GM12878 (cell line): ENCODE data around the gene RAPGEF6. TPM values are rescaled to one million over a fixed set of nuclear protein-coding genes. Genes with fewer than 3 reads are reported as not detected.

ENCODE experiments used
- ATAC-seq: fragments of 200-7000 bp; cut with Tn5 transposase; 3 replicates; pipeline ENCODE4 v1.9.1; 2020; ENCODE audit warnings: mild to moderate bottlenecking, moderate library complexity
- BruUV-seq: library from RNA; stranded (reverse); fragments of 400-500 nt; replicated peaks from 2 replicates; lab custom pipeline; 2021; lab: Mats Ljungman, UMichigan
- CTCF ChIA-PET: fragments of 300-600 bp; sonication (Branson Sonifier 250); formaldehyde crosslinking; extraction: SDS; loops from one replicate; lab custom pipeline; 2021; ENCODE audit warnings: inconsistent platforms; lab: Yijun Ruan, JAX
- POLR2A ChIA-PET: fragments of 350-600 bp; formaldehyde crosslinking; extraction: SDS; loops from one replicate; lab custom pipeline; 2021; ENCODE audit warnings: inconsistent platforms; lab: Charles Lee
- RAD21 ChIA-PET: fragments of 300-600 bp; sonication (Branson Sonifier 250); formaldehyde crosslinking; loops from one replicate; lab custom pipeline; 2023; ENCODE audit warnings: antibody characterized with exemption; ENCODE audit not compliant: unreplicated experiment; lab: Charles Lee
- SMC1A ChIA-PET: fragments of 300-600 bp; sonication (Branson Sonifier 250); formaldehyde crosslinking; loops from one replicate; lab custom pipeline; 2023; ENCODE audit not compliant: unreplicated experiment, uncharacterized antibody; lab: Charles Lee
- DNase-seq: peaks from one replicate; pipeline ENCODE4 v3.0.0-alpha.2; 2011; ENCODE audit warnings: low read depth, low spot score
- FAIRE-seq: peaks from 3 replicates; lab custom pipeline; 2011; peaks lifted over from hg19 to GRCh38; lab: Jason Lieb, UNC
- H2AFZ ChIP-seq: 2 replicates; pipeline ENCODE4 v1.6.0; 2011; ENCODE audit warnings: low read depth, low read length, control low read depth; ENCODE audit not compliant: control insufficient read depth
- H3K27ac ChIP-seq: 2 replicates; pipeline ENCODE4 v1.5.1; 2011; ENCODE audit warnings: control low read depth; ENCODE audit not compliant: control insufficient read depth, insufficient read depth
- H3K27me3 ChIP-seq, 2 experiments: replicated peaks in 1 of 2; 2 replicates each; pipeline versions ENCODE4 v1.6.0 to v1.6.1; 2011; ENCODE audit warnings: low read length in 1 of 2; ENCODE audit not compliant: control insufficient read depth in 2 of 2, insufficient read depth in 2 of 2
- H3K36me3 ChIP-seq, 2 experiments: 2 replicates each; pipeline ENCODE4 v1.5.1; 2011; ENCODE audit warnings: low read length in 1 of 2; ENCODE audit not compliant: control insufficient read depth in 2 of 2, insufficient read depth in 2 of 2
- H3K4me1 ChIP-seq: 2 replicates; pipeline ENCODE4 v1.6.1; 2011; ENCODE audit warnings: mild to moderate bottlenecking, low read length, moderate library complexity, mixed read lengths; ENCODE audit not compliant: control insufficient read depth, insufficient read depth
- H3K4me2 ChIP-seq: 2 replicates; pipeline ENCODE4 v1.6.0; 2011; ENCODE audit warnings: control low read depth; ENCODE audit not compliant: control insufficient read depth, insufficient read depth
- H3K4me3 ChIP-seq: fragments of 200-600 bp; sonication (generic); 2 replicates; pipeline ENCODE4 v1.5.1; 2016
- H3K79me2 ChIP-seq: 2 replicates; pipeline ENCODE4 v1.6.0; 2011; ENCODE audit warnings: low read length; ENCODE audit not compliant: control insufficient read depth, insufficient read depth
- H3K9ac ChIP-seq: 2 replicates; pipeline ENCODE4 v1.8.0; 2011; ENCODE audit warnings: low read length, control low read depth, mixed read lengths; ENCODE audit not compliant: control insufficient read depth, insufficient read depth
- H3K9me3 ChIP-seq: replicated peaks from 3 replicates; pipeline ENCODE4 v1.5.1; 2011; ENCODE audit warnings: mild to moderate bottlenecking, low read length; ENCODE audit not compliant: control insufficient read depth, insufficient read depth
- H4K20me1 ChIP-seq: 2 replicates; pipeline ENCODE4 v1.6.0; 2011; ENCODE audit not compliant: control insufficient read depth, insufficient read depth
- DPF2 ChIP-seq: fragments of 450-650 bp; IDR thresholded peaks from 2 replicates; pipeline ENCODE4 v1.6.1; 2017; ENCODE audit warnings: mild to moderate bottlenecking
- EED ChIP-seq: sonication (generic); IDR thresholded peaks from 2 replicates; pipeline ENCODE4 v1.6.1; 2016; ENCODE audit warnings: antibody characterized with exemption, low read depth
- ESRRA ChIP-seq: IDR thresholded peaks from 2 replicates; pipeline ENCODE4 v1.6.1; 2012; ENCODE audit warnings: mild to moderate bottlenecking, low read length, improper control_type of control experiment
- ETV6 ChIP-seq, 2 experiments: fragments of 450-650 bp in 1 of 2; IDR thresholded peaks in 1 of 2; conservative IDR thresholded peaks in 1 of 2; 2 replicates each; pipeline ENCODE4 v1.6.1; 2014; ENCODE audit warnings: antibody characterized with exemption in 1 of 2, borderline replicate concordance in 1 of 2, low read depth in 1 of 2, mild to moderate bottlenecking in 1 of 2, moderate library complexity in 1 of 2
- HCFC1 ChIP-seq: fragments of 150-350 bp; IDR thresholded peaks from 2 replicates; pipeline ENCODE4 v1.6.1; 2014; ENCODE audit warnings: low read length
- JUND ChIP-seq: IDR thresholded peaks from 2 replicates; pipeline ENCODE4 v1.6.1; 2012; ENCODE audit warnings: low read depth, mild to moderate bottlenecking, low read length, improper control_type of control experiment, moderate library complexity
- MYB ChIP-seq: fragments of 150-350 bp; IDR thresholded peaks from 2 replicates; pipeline ENCODE4 v1.6.1; 2014; ENCODE audit warnings: mild to moderate bottlenecking, low read depth, low read length, borderline replicate concordance
- NBN ChIP-seq: fragments of 450-650 bp; IDR thresholded peaks from 2 replicates; pipeline ENCODE4 v1.6.1; 2016
- PML ChIP-seq: IDR thresholded peaks from 2 replicates; pipeline ENCODE4 v1.6.1; 2012; ENCODE audit warnings: low read length, inconsistent platforms
- RBBP5 ChIP-seq: fragments of 200-600 bp; sonication (generic); conservative IDR thresholded peaks from 2 replicates; pipeline ENCODE4 v1.6.1; 2016
- RELA ChIP-seq: fragments of 450-650 bp; IDR thresholded peaks from 2 replicates; pipeline ENCODE4 v1.8.0; 2014; ENCODE audit warnings: borderline replicate concordance; ENCODE audit not compliant: partially characterized antibody
- SMAD5 ChIP-seq: IDR thresholded peaks from 2 replicates; pipeline ENCODE4 v1.6.1; 2016; ENCODE audit warnings: antibody characterized with exemption, low read depth
- SP1 ChIP-seq: IDR thresholded peaks from one replicate; pipeline ENCODE4 v1.6.1; 2011; ENCODE audit warnings: low read depth, low read length
- TAF1 ChIP-seq: IDR thresholded peaks from 2 replicates; pipeline ENCODE4 v1.6.1; 2011; ENCODE audit warnings: mild to moderate bottlenecking, low read depth, low read length, borderline replicate concordance
- WGBS: methylation state at CpG from one replicate; pipeline ENCODE4 v1.1.6; 2016; ENCODE audit warnings: low lambda C conversion rate; ENCODE audit not compliant: insufficient replicate concordance, insufficient coverage; ENCODE audit errors: missing lambda C conversion rate; 5-methylcytosine and 5-hydroxymethylcytosine counted together
- in situ Hi-C: fragments of 300-500 bp; cut with MboI; formaldehyde crosslinking; loops from 9 replicates; pipeline ENCODE4 v1.14.3; 2018; ENCODE audit warnings: mixed read lengths
- intact Hi-C: fragments of 100-400 bp; cut with micrococcal nuclease; formaldehyde crosslinking; loops from one replicate; pipeline ENCODE4 v1.14.2; 2022; ENCODE audit not compliant: unreplicated experiment
- polyA plus RNA-seq, 11 experiments: library from polyadenylated mRNA; depleted of rRNA in 4 of 11; unstranded in 6 of 11; stranded (reverse) in 5 of 11; fragments of >200 nt; fragmentation: Nextera tagmentation in 4 of 11; fragmentation: Illumina TruSeq in 1 of 11; extraction: Ambion mirVana in 4 of 11; extraction: Trizol in 1 of 11; gene quantifications; 1 replicate in 1 of 11; 2 replicates in 10 of 11; pipeline versions ENCODE4 v1.2.1 to v1.2.3, GENCODE V29; 2011 to 2016; ENCODE audit warnings: inconsistent platforms in 2 of 11, missing spikeins in 2 of 11, low read depth in 1 of 11
- total RNA-seq, 4 experiments: library from RNA; depleted of rRNA in 3 of 4; stranded (reverse); fragments of >200 nt in 3 of 4; fragmentation: Illumina TruSeq in 1 of 4; extraction: Trizol in 1 of 4; gene quantifications; 2 replicates each; pipeline versions ENCODE4 v1.2.1 to v1.2.3, GENCODE V29; 2013 to 2021
- TF ChIP-seq, protein P1 (sequence below): fragments of 450-650 bp; IDR thresholded peaks from 2 replicates; pipeline ENCODE4 v1.6.1; 2017; ENCODE audit warnings: mild to moderate bottlenecking, moderate library complexity

The RAPGEF6 gene
- total and polyA plus RNA-seq, 10 of the 15 experiments (the other 5 are each of a cell fraction or from before 2014, with no cell fraction given), result 2.9 to 24.0 (median 14.2) TPM

DNA sequence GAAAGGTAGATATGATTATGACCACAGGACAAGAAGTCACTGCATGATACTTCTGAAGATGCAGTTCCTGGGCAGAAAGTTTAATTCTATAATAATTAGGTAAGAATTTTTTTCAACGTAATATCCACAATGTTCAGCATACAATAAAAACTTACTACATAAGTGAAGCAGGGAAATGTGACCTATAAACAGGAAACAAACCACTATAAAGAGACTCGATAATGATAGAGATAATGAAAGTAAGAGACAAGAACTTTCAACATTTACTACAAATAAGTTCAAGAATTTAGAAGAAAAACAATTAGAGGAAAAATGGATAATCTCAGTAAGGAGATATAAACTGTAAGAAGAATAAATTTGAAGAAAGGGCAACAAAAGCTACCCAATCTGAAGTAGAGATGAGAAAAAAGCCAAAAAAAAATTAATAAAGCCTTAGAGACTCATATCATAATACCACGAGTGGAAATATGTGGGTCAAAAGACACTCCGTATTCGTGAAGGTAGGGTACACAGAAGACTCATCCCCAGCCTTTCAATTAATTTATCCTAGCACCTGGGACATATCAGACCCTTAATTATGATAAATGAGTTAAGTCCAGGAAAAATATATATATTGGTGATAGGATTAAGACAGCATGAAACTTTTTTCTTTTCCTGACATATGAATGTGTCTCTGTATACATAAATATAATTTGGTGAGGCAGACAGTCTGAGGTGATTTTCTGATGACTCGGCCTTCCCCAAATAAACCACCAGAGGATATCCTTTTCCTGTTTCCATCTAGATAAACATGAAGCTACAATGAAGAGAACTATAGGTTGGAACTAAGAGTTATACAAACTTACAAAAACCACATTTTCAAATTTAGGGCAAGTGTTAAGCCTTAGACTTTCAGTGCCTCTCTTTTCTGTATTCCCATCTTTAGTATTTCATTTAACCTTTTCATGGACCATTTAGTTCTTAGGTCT lies 120.4 kb downstream of the RAPGEF6 start:
- no peaks in the 10 kb centered on the region for H3K9me3 ChIP-seq
- no TSS peak for BruUV-seq
- H2AFZ ChIP-seq, result no peak overlapping the region
- intact Hi-C loops (no loop called here), in situ Hi-C loops (no loop called here)
- peak overlapping the region; percentile 1; the same call in 1 of the 2 replicates for H3K9ac ChIP-seq
- ATAC-seq, result peak; percentile 71
- peaks cover 14% of the 10 kb centered on the region for H3K4me1 ChIP-seq
- H4K20me1 ChIP-seq, result no peaks in the 10 kb centered on the region
- H3K4me2 ChIP-seq, result peak overlapping the region; percentile 59
- RAD21 ChIA-PET, result interaction anchor here (1.1 to 1.2 kb wide), 2 partner anchors 10 to 17 kb away, joined by 3 read pairs; no protein-coding TSS in a partner anchor
- POLR2A ChIA-PET, result interaction anchor here (1.1 to 1.2 kb wide), 3 partner anchors 10 to 17 kb away, joined by 4 read pairs; no protein-coding TSS in a partner anchor
- FAIRE-seq, result no peak
- no peaks in the 10 kb centered on the region for H3K27me3 ChIP-seq
- H3K27ac ChIP-seq, result peak overlapping the region; percentile 67
- SMC1A ChIA-PET, result interaction anchor here (0.9 to 2.6 kb wide), 6 partner anchors 9 to 91 kb away, joined by 3 to 12 read pairs (median 3); no protein-coding TSS in a partner anchor
- peaks cover 4% of the 10 kb centered on the region for H3K79me2 ChIP-seq
- no peak overlapping the region for H3K4me3 ChIP-seq
- peaks cover 2 to 19% of the 10 kb centered on the region in 2 experiments; a peak in 3 of 4 replicates for H3K36me3 ChIP-seq
- DNase-seq, result no peak
- WGBS, result 38% methylated on average over 6 of the region's 6 CpGs
- CTCF ChIA-PET, result interaction anchor here (0.6 to 3.1 kb wide), 2 partner anchors 9 to 634 kb away, joined by 3 to 10 read pairs; no protein-coding TSS in a partner anchor
- TF ChIP-seq ESRRA, result no peak
- TF ChIP-seq SP1, result no peak
- TF ChIP-seq RBBP5, result no peak
- no peak for TF ChIP-seq PML
- no peak for TF ChIP-seq TAF1
- no peak for TF ChIP-seq DPF2
- TF ChIP-seq RELA, result no peak
- peak in 1 of 2 experiments; percentile 53; a peak in 1 of 4 replicates for TF ChIP-seq ETV6 (conservative IDR thresholded peaks at IDR 0.05 in 1 of 2, IDR thresholded peaks at IDR 0.05 in 1 of 2; ENCODE audit: borderline replicate concordance in 1 of 2, low read depth in 1 of 2)
- TF ChIP-seq, protein P1, sequence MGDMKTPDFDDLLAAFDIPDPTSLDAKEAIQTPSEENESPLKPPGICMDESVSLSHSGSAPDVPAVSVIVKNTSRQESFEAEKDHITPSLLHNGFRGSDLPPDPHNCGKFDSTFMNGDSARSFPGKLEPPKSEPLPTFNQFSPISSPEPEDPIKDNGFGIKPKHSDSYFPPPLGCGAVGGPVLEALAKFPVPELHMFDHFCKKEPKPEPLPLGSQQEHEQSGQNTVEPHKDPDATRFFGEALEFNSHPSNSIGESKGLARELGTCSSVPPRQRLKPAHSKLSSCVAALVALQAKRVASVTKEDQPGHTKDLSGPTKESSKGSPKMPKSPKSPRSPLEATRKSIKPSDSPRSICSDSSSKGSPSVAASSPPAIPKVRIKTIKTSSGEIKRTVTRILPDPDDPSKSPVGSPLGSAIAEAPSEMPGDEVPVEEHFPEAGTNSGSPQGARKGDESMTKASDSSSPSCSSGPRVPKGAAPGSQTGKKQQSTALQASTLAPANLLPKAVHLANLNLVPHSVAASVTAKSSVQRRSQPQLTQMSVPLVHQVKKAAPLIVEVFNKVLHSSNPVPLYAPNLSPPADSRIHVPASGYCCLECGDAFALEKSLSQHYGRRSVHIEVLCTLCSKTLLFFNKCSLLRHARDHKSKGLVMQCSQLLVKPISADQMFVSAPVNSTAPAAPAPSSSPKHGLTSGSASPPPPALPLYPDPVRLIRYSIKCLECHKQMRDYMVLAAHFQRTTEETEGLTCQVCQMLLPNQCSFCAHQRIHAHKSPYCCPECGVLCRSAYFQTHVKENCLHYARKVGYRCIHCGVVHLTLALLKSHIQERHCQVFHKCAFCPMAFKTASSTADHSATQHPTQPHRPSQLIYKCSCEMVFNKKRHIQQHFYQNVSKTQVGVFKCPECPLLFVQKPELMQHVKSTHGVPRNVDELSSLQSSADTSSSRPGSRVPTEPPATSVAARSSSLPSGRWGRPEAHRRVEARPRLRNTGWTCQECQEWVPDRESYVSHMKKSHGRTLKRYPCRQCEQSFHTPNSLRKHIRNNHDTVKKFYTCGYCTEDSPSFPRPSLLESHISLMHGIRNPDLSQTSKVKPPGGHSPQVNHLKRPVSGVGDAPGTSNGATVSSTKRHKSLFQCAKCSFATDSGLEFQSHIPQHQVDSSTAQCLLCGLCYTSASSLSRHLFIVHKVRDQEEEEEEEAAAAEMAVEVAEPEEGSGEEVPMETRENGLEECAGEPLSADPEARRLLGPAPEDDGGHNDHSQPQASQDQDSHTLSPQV, result no peak
- no peak for TF ChIP-seq EED
- TF ChIP-seq SMAD5, result no peak
- no peak for TF ChIP-seq HCFC1
- no peak for TF ChIP-seq JUND
- TF ChIP-seq MYB, result no peak
- no peak for TF ChIP-seq NBN
